Measurements from ENCODE around the gene ZNF559. TPM values are rescaled to one million over a fixed set of nuclear protein-coding genes. Genes with fewer than 3 reads are reported as not detected.
A peak's percentile ranks its signal among the peaks of the same experiment; 100 is the strongest.

Gene ZNF559
- total RNA-seq, 1 donor = 18.0 TPM

GRCh38 chr19:9354651-9355050, 30.7 kb downstream of the ZNF559 start:
- no peak for DNase-seq (ENCODE audit: low read depth)
- H3K4me3 ChIP-seq (ENCODE audit: low read depth, low read length) = no peak overlapping the region
- no peak for TF ChIP-seq CTCF (IDR thresholded peaks at IDR 0.05; ENCODE audit: insufficient read depth, low read length)

- no peak for DNase-seq (ENCODE audit: low read depth)
- TF ChIP-seq CTCF (IDR thresholded peaks at IDR 0.05; ENCODE audit: insufficient read depth, low read length) = no peak
- peak within 1 kb of the TSS; percentile 41 for H3K4me3 ChIP-seq (ENCODE audit: low read depth, low read length)
Observed at GRCh38 chr19:9362905-9363304, 38.9 kb downstream of the ZNF559 start, which contains the start of gene ZNF177. TSS of gene ZNF177 (plus strand) at chr19:9363013. CDS start at chr19:9378312, 15,299 bp downstream.

- H3K4me3 ChIP-seq (ENCODE audit: low read depth, low read length) = no peak overlapping the region
- no peak for DNase-seq (ENCODE audit: low read depth)
- TF ChIP-seq CTCF (IDR thresholded peaks at IDR 0.05; ENCODE audit: insufficient read depth, low read length) = no peak
Observed at GRCh38 chr19:9370738-9371619, 47.0 kb downstream of the ZNF559 start.

GRCh38 chr19:9381361-9381785, 57.4 kb downstream of the ZNF559 start:
- H3K4me3 ChIP-seq (ENCODE audit: low read depth, low read length) = no peak overlapping the region
- no peak for DNase-seq (ENCODE audit: low read depth)
- TF ChIP-seq CTCF (IDR thresholded peaks at IDR 0.05; ENCODE audit: insufficient read depth, low read length) = no peak

Other genes starting within 250 kb of the ZNF559 start
- gene OR1M1, start 237.1 kb upstream of the ZNF559 start, total RNA-seq (ENCODE audit: low replicate concordance) = not detected in 2 replicates
- gene OR7G2, start 216.7 kb upstream of the ZNF559 start, total RNA-seq (ENCODE audit: low replicate concordance) = not detected in 2 replicates
- not detected in 2 replicates for gene OR7G1, start 208.4 kb upstream of the ZNF559 start, total RNA-seq (ENCODE audit: low replicate concordance)
- not detected in 2 replicates for gene OR7G3, start 197.2 kb upstream of the ZNF559 start, total RNA-seq (ENCODE audit: low replicate concordance)
- 13.6 and 18.9 TPM in 2 replicates for gene ZNF317, start 183.8 kb upstream of the ZNF559 start, total RNA-seq (ENCODE audit: low replicate concordance)
- not detected in 2 replicates for gene OR7D2, start 145.2 kb upstream of the ZNF559 start, total RNA-seq (ENCODE audit: low replicate concordance)
- not detected in 2 replicates for gene OR7D4, start 104.6 kb upstream of the ZNF559 start, total RNA-seq (ENCODE audit: low replicate concordance)
- gene OR7E24, start 73.2 kb upstream of the ZNF559 start, total RNA-seq (ENCODE audit: low replicate concordance) = not detected in 2 replicates
- 8.9 and 12.4 TPM in 2 replicates for gene ZNF699, start 14.3 kb upstream of the ZNF559 start, total RNA-seq (ENCODE audit: low replicate concordance)
- gene ZNF177, start 38.8 kb downstream of the ZNF559 start, total RNA-seq (ENCODE audit: low replicate concordance) = 1.1 and 8.9 TPM in 2 replicates
- gene ZNF266, start 111.4 kb downstream of the ZNF559 start, total RNA-seq (ENCODE audit: low replicate concordance) = 8.8 and 13.7 TPM in 2 replicates
- 0.09 and 0.16 TPM in 2 replicates for gene ZNF560, start 174.4 kb downstream of the ZNF559 start, total RNA-seq (ENCODE audit: low replicate concordance)
- gene ZNF426, start 214.5 kb downstream of the ZNF559 start, total RNA-seq (ENCODE audit: low replicate concordance) = 24.0 and 55.7 TPM in 2 replicates